Activated CD4-positive, alpha-beta T cell treated with anti-CD3 and anti-CD28 coated beads, Interleukin-2, Interleukin-4, amounts not matched to agents 100 ng/mL and 50 ng/mL, durations not matched to agents 16 hours and 8 hours (primary cell): ENCODE data around the gene GGT1.
"Not testable (repeated sequence)": the region's sequence is repeated elsewhere in the genome, so short reads cannot be mapped to it uniquely, and the experiment has no call there.

Experiments
- DNase-seq: peaks from one replicate; pipeline ENCODE4 v3.0.0-alpha.2; 2020; ENCODE audit warnings: low spot score

GGT1 gene

DNA sequence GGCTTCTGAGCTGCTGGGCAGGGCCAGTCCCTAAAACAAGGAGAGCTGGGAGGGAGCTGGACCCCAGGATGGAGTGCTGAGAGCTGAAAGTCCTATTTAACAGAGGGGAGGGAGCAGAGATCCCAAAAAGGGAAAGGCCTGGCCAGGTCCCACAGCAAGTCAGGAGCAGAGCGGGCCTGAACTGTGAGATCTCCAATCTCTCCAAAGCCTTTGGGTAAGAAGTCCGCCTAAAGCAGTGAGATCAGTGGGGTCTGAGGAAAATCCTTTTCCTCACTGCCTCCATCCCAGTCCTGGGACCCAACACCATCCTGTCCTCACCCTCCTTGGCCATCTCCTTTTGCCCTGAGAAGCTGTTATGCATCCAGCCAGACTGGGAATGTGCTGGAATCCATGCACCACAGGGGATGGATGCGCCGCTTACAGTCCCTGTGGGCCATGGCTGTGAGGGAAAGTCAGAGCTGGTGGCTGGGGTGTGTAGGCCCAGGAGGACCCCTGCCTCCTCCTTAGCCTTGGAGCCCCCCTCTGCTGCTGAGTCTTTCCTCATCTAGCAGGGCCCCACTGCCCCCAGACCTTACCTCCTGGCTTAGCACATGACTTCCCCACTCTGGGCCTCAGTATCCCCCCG, 18.7 kb upstream of the GGT1 start:
- no peak for DNase-seq

DNA sequence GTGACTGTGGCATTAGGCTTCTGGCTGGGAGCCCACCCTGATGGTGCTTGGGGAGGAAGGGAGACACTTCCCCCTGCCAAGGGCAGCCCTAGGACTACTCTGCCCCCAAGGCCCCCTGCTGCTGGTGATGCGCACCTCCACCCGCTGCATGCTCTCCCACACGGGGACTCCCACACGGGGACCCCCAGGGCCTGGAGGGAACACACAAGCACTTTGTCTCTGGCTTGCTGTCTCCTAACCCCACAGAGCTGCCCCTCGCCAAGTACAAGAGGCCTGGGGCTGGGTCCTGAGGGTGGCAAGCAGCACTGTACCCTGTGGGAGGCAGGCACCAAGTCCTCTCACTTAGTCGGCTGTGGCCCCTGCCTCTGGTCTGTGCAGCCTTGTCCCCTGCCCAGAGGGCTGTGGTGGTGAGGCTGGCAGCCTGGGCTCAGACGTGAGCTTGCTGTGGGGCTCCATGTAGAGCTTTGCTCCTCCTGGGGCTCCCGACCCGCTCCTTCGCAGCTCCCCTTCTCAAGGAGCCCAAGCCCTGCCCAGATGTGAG, 18.1 kb upstream of the GGT1 start:
- no peak for DNase-seq

DNA sequence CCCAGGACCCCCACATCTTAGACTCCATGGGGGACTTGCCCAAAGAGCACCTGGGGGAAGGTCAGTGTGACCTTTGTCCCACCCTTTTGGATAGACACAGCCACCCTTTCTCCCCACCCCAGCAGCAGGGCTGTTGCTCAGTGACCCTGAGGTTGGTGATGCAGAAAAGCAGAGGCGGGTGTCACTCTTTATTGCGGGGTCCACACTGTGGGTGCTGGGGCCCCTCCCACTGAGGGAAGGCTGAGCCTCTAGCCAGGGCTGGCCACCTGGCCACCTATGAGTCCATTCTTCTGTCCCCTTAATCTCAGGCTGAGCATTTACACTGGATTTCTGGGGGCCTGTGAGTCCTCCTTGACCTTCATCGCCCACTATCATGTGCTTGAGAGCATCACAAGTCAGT, 17.5 kb upstream of the GGT1 start:
- DNase-seq, result no peak

DNA sequence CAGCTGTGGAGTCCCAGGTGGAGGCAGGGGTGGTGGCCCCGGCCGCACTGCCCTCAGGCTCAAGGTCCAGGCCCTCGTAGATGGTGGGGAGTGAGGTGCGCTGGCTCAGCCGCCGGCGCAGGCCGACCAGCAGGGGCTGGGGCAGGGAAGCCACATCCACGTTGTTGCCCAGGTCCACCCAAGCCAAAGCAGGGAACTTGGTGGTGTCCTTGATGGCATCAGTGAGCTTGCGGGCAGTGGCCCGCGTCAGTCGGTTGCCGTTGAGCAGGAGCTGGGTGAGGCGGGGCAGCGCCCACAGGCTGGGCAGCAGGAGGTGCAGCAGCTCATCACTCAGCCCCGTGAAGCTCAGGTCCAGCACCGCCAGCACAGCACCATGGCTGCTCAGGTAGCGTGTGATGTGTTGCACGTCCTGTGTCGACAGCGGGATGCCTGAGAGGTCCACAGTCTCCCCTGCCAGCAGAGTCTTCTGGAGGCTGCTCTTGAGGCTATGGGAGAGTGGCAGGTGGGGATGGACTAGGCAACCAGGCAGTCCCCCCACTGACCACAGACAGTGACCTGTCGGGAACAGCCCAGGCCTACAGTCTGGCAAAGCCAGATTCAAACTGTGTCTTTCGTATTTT, 17.0 kb upstream of the GGT1 start:
- no peak for DNase-seq

DNA sequence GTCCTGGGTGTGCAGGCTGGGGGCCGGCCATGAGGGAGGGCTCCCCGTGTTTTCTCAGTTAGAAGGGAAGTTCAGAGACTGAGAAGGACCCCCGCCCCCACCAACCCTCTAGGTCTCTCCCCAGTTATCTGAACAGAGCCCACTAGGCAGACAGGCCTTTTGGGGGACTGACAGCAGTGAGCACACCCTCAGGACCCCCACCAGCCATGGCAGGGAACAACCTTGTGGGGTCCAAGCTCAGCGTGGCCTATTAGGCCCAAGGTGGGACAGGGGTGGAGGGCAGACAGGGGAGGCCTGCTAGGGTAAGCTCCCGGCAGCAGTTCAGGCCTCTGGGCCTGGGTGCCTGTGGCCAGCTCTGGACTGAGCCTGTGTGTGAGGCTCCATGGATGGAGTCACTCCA, 15.7 kb upstream of the GGT1 start:
- DNase-seq, result no peak

DNA sequence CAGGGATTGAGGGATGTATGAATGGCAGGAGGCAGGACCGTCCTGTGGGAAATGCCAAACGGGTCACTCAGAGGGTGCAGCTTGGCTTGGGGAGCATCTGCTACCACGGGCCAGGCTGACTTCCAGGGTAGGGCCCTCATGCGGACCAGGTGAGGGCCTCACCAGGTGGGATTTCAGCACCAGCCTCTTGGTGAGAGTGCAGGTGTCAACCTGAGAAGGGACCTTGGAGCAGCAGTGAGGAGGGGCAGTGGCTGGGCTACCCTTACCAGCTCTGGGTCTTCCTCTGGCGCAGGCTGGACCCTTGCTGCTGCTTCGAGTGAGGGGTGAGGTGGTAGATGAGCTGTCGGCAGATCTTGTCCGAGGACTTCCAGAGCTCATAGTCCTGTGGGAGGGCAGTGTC, 15.0 kb upstream of the GGT1 start:
- DNase-seq, result no peak

DNA sequence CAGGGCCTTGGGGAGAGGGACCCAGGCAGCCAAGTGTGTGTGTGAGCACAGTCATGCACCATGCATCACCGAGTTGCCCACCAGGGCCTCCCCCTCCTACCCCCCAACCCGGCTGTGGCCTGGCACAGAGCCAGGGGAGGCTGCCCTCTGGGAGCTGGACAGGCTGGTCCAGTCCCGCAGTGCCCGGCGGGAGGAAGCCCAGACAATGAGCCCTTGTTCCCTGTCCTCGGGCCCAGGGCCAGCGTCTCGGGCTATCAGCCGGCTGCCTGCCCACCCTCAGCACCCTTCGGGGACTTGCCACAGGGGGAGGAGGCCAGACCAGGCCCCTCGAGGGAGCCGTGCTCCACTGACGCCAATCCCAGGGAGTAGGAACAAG, 14.6 kb upstream of the GGT1 start:
- DNase-seq, result no peak

DNA sequence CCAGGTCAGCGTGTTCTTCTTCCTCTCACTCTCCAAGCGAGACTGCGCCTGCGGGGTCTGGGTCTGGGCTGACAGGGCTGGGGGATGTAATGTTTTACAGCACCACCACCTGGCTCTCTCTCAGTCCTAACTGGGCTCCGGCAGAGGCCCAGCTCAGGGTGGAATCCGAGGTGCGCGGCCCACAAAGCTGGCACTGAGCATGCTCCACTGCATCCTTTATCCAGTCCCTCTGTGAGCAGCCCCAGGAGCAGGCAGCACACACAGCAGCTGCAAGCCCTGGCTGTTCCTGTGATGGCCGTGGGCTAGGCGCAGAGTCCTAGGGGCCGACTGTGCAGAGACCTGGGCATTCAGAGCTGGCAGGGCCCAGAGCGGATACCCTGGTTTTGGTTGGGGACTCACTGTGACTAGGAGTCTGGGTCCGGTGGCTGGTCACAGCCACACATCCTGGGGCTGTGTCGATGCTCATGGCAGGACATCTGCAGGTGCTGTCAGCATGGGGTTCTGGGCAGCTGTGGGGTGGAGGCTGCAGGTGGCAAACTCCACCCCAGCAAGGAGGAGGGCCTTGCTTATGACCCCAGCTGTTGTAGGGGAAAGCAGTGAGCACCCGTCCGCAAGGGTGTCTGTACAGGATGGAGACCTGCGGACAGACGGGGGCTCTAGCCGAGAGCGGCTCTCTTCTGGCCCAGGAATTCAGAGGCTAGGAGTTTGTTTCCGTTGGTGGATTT, 14.1 kb upstream of the GGT1 start:
- no peak for DNase-seq

DNA sequence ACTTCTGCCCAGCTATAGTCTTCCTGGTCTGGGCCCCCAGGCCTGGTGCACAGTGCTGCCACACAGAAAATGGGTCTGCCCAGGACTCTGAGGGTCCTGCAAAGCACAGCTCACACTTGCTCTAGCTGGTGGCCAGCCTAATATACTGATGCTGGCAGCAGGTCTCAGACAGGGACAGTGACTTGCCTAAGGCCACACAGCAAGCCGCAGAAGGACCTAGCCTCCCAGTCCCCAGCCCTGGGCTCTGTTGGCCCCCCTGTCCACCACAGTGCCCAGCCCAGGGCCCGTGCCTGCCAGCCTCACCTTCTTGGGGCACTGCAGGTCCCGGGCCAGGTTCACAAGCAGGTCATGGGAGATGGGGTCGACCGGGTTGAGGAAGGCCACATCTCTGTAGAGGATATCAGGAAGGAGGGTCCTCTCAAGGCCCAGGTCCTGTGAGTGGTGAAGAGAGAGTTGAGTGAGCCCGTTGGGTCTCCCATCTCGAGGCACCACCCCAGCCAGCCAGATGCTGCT, 13.4 kb upstream of the GGT1 start:
- DNase-seq, result no peak

DNA sequence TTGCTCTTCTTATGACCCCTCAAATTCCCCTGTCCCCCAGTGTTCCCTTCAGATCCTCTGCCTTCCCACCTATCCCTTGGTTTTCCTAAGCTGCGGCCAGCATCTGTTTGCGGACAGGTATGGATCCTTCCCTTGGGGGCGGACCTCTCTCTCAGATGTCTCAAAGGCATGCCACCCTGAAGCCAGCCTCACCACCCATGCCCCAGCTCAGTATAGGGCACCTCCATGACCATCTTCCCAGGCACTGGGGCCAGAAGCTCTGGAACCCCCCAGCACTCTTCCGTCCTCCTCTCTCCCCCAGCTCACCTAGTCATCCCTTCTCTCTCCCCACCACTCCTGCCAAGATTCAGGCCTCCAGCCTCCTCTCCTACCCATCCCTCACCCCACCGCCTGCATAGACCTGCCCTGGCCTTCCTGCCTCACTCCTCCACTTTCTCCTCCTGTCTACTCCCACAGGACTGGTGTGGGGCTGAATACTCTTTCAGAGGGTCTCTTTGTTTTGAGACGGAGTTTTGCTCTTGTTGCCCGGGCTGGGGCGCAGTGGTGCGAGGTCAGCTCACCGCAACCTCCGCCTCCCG, 12.3 kb upstream of the GGT1 start:
- DNase-seq, result no peak

DNA sequence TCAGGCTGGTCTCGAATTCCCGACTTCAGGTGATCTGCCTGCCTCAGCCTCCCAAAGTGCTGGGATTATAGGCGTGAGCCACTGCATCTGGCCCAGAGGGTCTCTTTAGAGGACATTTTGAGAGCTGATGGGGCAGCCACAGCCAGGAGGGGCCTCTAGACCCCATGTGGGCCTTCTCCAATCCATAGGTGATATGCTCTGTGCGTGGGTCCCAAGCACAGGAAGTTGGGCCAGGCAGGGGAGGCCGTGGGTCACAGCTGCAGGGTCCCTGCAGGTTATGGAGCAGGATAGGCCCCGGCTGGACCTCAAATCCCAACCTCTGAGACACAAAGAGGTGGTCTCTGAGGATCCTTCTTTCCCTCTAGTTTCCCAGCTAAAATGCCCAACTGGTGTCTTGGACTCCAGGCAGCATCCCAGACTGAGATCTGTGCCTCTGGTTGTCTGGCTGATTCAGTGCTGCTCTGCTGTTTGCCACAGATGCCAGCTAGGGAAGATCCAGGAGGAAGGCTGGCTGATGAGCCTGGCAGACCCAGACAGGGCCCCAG, 11.6 kb upstream of the GGT1 start:
- DNase-seq, result no peak

DNA sequence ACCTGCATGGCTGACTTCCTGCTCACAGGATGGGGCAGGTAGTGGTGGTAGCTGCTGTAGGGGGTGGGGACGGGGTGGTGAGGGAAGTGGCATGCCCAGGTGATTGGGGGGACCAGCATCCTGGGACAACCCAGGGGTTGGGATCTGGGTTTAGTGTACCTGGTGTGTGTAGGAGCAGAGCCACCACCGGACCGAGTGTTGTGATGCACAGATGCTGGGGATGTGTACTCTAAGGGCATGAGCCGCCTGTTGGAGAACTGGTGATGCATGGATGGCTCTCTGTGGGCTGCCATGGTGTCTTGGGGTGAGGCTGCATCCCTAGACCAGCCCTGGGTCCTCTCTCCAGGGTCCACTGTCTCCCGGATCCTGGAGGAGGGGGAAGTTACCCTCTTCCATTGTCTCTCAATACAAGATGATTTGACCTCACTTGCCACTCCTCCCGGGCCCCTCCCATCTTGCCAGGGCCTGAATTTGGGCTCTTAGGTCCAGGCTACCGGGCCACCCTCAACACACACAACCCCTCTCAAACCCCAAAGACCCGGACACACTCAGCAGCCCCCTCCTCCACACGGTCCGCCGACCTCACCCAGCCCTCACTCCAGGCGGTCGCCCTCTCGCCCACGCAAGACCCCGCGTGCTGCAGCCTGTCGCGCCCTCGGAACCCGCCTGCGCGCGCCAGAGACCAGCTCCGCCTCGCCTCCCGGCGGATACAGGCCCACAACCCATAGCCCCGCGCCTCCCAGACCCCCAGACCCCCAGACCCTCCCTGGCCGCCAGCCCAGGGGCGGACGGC, 10.7 kb upstream of the GGT1 start:
- no peak for DNase-seq

DNA sequence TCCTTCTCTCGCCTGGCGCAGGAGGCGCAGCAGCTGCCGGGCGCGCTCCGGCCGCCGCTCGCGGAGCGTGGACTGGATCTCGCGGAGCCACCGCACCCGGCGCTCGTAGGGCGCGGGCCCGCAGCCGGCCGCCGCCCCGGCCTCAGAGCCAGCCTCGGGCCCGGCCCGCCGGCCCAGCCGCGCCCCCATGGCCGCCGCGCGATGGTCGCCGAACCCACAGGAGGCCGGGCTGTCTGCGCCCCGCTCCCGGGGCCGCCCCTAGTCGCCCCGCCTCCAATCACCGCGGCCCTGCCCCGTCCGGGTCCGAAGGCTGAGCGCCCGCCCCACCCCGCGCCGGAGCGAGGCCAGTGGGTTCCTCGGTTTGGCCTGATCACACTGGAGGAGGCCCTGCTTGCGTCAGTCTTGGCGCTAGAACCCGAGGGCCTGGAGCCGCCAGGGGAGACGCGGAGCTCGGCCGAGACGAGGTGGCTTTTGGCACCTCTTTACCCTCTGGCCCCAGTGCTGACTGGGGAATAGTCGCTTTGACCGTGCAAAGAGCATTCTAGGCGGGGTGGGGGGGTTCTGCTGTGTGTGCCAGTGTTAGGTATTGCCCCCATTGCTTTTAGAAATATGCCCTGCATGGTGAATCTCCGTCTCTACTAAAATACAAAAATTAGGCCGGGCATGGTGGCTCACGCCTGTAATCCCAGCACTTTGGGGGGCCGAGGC, 10.0 kb upstream of the GGT1 start, which contains the start of gene LRRC75B:
Gene LRRC75B (minus strand): TSS at position 223 of the 708 bp plus-strand sequence. CDS start 34 bp downstream, at position 189.
- DNase-seq, result peak; percentile 57

DNA sequence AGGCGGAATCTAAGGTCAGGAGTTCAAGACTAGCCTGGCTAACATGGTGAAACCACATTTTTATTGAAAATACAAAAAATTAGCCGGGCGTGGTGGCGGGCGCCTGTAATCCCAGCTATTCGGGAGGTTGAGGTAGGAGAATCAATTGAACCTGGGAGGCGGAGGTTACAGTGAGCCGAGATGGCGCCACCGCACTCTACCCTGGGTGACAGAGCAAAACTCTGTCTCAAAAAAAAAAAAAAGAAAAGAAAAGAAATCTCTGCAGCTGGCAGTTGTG, 9.5 kb upstream of the GGT1 start:
- DNase-seq, result not testable (repeated sequence)

DNA sequence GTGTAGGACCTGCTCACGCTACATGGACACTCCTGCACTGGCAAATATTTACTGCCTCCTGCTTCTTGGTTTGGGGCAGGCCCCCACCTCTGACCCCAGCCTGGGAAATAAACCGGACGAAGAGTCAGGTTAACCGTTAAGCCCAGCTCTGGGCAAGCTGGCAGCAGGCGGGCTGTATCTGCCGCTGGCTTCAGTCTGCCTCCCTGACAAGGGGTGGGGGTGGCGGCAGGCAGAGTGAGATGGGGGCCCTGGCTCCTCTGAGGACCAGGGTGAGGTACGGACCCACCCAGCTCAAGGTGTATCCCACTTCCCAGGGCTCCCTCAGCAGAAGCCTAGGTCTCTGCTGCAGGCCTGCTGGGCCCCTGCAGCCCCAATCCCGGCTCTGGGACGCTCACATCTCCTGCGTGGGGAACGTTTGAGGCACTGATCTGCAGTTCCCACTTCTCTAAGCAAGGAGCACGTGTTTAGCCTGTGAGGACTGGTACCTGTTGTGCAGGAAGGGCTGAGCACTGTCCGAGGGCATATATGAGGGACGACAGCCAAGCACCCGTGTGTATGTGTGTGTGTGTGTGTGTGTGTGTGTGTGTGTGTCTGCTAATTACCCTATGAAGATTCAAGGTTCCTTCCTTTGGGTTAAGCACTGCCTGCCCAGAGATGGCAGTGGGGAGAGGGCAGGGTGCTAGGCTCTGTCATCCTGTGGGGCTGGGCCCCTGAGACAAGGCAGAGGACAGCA, 9.0 kb upstream of the GGT1 start:
- no peak for DNase-seq

DNA sequence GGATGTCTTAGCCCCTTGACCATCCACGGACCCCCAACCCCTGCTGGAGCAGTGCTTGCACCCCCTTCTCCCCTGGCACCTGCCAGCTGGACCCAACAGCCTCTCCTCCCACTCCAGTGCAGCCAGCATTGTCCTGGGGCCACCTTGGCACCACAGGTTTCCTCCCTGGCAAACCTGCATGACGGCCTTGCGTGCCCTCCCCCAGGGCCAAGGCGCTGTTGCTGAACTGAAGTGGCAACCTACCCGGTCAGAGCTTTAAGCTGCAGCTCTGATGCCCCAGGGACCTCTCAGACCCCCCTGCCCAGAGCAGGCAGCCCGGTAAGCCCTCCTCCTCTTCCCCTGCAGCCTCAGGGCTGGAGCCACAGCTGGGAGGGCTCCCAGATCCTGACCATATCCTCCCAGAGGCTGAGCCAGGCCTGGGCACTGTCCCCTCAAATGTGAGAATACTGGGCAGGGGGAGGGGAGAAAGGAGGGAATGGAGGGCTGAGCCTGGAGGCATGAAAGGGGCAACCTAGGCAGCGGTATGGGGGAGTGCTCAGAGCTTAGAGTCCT, 8.3 kb upstream of the GGT1 start:
- DNase-seq, result no peak

DNA sequence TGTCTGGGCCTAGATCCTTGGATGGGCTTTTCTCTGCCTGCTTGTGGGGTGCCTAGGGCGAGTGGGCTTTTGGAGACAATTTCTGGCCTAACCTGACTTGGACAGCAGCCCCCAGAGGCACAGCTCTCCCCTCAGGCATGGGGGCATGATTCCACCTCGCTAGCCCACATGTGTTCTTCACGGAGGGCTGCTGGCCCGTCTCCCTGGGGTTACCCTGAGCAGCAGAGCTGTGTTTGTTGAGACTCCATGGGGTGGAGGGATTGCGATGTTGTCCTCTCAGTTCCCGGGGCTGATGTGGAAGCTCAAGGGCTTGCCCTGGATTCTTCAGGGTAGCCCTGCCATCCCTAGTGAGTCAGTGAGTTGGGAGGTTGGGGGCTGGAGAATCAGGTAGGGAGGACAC, 7.8 kb upstream of the GGT1 start:
- no peak for DNase-seq

DNA sequence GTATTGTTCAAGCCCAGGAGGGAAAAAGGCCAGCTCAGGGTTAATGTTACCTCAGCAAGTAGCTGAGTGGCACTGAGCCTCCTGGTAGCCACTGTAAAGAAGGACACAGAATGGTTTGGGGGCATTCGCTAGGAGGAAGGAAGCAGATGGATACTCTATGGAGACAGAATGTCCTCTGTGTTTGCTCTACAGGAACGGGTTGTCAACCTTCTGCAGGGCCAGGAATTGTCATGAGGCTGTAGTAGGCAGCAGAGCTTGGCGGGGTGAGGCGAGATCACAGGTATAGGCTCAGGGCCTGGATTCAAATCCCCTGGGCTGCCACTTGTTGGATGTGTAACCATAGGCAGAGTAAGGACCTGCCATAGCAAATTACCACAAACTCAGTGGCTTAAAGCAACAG, 7.1 kb upstream of the GGT1 start:
- DNase-seq, result no peak

DNA sequence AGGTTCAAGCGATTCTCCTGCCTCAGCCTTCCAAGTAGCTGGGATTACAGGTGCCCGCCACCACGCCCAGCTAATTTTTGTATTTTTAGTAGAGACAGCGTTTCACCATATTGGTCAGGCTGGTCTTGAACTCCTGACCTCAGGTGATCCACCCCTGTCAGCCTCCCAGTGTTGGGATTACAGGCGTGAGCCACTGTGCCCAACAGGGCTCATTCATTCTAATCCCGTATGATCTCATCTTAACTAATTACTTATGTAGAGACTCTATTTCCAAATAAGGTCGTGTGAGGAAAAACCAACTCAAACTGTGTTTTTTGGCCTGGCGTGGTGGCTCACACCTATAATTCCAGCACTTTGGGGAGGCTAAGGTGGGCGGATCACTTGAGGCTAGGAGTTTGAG, 5.9 kb upstream of the GGT1 start:
- not testable (repeated sequence) for DNase-seq

DNA sequence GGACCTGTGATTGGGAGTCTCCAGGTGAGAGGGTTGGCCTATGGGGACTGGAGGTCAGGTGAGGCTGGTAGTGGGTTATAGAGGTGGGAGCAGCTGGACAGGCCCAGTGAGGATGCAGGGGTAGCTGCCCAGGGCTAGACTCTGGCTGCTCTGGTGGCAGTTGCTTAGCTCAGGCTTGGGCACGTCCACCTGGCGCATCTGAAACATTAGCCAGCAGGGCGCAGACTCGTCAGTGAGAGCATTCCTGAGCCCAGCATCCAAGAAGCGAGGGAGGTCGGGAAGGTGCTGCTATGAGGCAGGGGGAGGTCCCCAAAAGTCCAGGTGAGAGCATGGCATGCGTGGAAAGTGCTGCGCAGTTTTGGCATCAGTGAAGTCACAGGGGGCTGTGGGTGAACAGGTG, 3.5 kb upstream of the GGT1 start:
- no peak for DNase-seq
